MM.1S (cell line): Measurements from ENCODE around the gene MKRN1.

Experiments
- CTCF ChIP-seq: fragments of 300-600 bp; sonication (generic); IDR thresholded peaks from 2 replicates; pipeline ENCODE4 v1.5.1; 2016; ENCODE audit warnings: antibody characterized with exemption, low read length, mixed read lengths
- EZH2 ChIP-seq: fragments of 300-600 bp; sonication (generic); optimal IDR thresholded peaks from 2 replicates; pipeline ENCODE3; 2017; ENCODE audit warnings: low read depth, mild to moderate bottlenecking, antibody characterized with exemption, low read length, mixed read lengths
- EZH2phosphoT487 ChIP-seq: fragments of 300-600 bp; sonication (generic); IDR thresholded peaks from 2 replicates; pipeline ENCODE4 v1.6.1; 2018; ENCODE audit warnings: antibody characterized with exemption, low read length

- TF ChIP-seq CTCF (no peak), EZH2 (no peak), EZH2phosphoT487 (no peak)
Measured at GRCh38 chr7:140456551-140457051, 22.7 kb downstream of the MKRN1 start.
